Uterus (tissue), 2 donors: Measurements from ENCODE around the gene CNDP2.

ENCODE experiments used
- POLR2A ChIP-seq, 2 donors: fragments of 450-650 bp; IDR thresholded peaks; one replicate each; pipeline ENCODE4 v1.6.1; 2016; ENCODE audit warnings: antibody characterized with exemption in 2 of 2, mild to moderate bottlenecking in 1 of 2, moderate library complexity in 1 of 2
- TF ChIP-seq, protein P1 (sequence below), 4 experiments: fragments of 200-600 bp in 2 of 4; fragments of 450-650 bp in 2 of 4; sonication (generic) in 2 of 4; IDR thresholded peaks; one replicate each; pipeline ENCODE4 v1.5.1; 2016 to 2019; ENCODE audit warnings: antibody characterized with exemption in 4 of 4, mild to moderate bottlenecking in 2 of 4, moderate library complexity in 1 of 4

DNA sequence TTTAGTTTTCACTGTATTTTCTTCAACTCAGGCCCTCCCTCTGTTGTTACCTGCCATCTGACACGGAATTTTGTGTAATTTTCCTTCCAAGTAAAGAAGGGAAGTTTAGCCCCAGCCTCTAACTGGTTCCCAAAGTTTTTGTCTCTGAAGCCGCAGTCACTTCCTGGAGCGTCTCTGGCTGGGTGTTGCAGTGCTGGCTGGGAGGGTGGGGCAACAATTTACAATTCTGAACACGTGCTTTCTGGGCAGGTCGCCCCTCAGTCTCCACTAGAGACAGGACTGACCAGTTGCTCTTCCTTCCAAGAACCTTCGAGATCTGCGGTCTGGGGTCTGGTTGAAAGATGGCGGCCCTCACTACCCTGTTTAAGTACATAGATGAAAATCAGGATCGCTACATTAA, 3.5 kb downstream of the CNDP2 start:
- TF ChIP-seq, protein P1, sequence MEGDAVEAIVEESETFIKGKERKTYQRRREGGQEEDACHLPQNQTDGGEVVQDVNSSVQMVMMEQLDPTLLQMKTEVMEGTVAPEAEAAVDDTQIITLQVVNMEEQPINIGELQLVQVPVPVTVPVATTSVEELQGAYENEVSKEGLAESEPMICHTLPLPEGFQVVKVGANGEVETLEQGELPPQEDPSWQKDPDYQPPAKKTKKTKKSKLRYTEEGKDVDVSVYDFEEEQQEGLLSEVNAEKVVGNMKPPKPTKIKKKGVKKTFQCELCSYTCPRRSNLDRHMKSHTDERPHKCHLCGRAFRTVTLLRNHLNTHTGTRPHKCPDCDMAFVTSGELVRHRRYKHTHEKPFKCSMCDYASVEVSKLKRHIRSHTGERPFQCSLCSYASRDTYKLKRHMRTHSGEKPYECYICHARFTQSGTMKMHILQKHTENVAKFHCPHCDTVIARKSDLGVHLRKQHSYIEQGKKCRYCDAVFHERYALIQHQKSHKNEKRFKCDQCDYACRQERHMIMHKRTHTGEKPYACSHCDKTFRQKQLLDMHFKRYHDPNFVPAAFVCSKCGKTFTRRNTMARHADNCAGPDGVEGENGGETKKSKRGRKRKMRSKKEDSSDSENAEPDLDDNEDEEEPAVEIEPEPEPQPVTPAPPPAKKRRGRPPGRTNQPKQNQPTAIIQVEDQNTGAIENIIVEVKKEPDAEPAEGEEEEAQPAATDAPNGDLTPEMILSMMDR (IDR thresholded peaks at IDR 0.05), result no peak
- TF ChIP-seq POLR2A (IDR thresholded peaks at IDR 0.05), result no peak
